ENCODE data around the gene CST9L.

GRCh38 chr20:23551786-23552185 lies 16.5 kb downstream of the CST9L start:
- TF ChIP-seq EZH2 (IDR thresholded peaks at IDR 0.05; ENCODE audit: borderline replicate concordance, control insufficient read depth, low read depth, low read length) (no peak), HDAC6 (IDR thresholded peaks at IDR 0.05; ENCODE audit: unreplicated experiment) (no peak), JUNB (IDR thresholded peaks at IDR 0.05) (no peak), ZBTB33 (IDR thresholded peaks at IDR 0.05) (no peak), CBX5 (IDR thresholded peaks at IDR 0.05; ENCODE audit: low read depth) (no peak), IKZF2 (IDR thresholded peaks at IDR 0.05) (no peak), MAX (IDR thresholded peaks at IDR 0.05; ENCODE audit: low read depth, low read length) (no peak), RCOR1 (conservative IDR thresholded peaks at IDR 0.05; ENCODE audit: low read depth, low read length) (no peak), TAF1 (IDR thresholded peaks at IDR 0.05; ENCODE audit: borderline replicate concordance, low read depth, low read length) (no peak), ATF3 (IDR thresholded peaks at IDR 0.05; ENCODE audit: borderline replicate concordance, extremely low read depth, low read depth, low read length) (no peak), CTCF (IDR thresholded peaks at IDR 0.05 in 2 of 3, conservative IDR thresholded peaks at IDR 0.05 in 1 of 3; ENCODE audit: control insufficient read depth in 2 of 3, extremely low read depth in 1 of 3, insufficient read depth in 1 of 3, low read depth in 3 of 3, low read length in 3 of 3) (no peak), POLR2AphosphoS5 (IDR thresholded peaks at IDR 0.05; ENCODE audit: low read length) (no peak), POLR2A (IDR thresholded peaks at IDR 0.05; ENCODE audit: low read depth, low read length) (no peak)
- TF ChIP-seq, protein P1, sequence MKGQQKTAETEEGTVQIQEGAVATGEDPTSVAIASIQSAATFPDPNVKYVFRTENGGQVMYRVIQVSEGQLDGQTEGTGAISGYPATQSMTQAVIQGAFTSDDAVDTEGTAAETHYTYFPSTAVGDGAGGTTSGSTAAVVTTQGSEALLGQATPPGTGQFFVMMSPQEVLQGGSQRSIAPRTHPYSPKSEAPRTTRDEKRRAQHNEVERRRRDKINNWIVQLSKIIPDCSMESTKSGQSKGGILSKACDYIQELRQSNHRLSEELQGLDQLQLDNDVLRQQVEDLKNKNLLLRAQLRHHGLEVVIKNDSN (IDR thresholded peaks at IDR 0.05; ENCODE audit: borderline replicate concordance, extremely low read length, insufficient read depth, low read depth, low read length): no peak
